Measurements from ENCODE around the gene SLC35G6.

The SLC35G6 gene

DNA sequence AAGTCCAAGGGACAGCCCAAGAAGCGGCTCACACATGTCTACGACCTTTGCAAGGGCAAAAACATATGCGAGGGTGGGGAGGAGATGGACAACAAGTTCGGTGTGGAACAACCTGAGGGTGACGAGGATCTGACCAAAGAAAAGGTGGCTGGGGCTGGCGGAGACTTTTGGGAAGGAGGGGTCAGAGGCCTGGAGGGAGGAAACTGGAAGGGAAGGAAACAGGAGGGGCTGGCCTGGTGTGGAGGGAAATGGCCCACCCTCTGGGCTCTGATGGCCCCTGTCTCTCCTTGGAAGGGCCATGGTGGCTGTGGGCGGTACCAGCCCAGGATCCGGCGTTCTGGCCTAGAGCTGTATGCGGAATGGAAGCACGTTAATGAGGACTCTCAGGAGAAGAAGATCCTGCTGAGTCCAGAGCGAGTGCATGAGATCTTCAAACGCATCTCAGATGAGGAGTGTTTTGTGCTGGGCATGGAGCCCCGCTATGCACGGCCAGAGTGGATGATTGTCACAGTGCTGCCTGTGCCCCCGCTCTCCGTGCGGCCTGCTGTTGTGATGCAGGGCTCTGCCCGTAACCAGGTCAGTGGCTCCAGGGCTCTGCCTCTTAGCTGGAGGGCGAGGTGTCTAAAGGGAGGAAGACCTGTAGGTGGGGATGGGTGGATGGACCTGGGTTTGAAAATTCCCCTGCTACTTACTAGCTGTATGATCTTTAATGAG lies 15.4 kb downstream of the SLC35G6 start:
- ATAC-seq (ENCODE audit: low read depth): no peak
- Mint-ChIP-seq H3K4me1 (peaks cover 17% of the 10 kb centered on the region), H3K36me3 (peaks cover 37% of the 10 kb centered on the region)

DNA sequence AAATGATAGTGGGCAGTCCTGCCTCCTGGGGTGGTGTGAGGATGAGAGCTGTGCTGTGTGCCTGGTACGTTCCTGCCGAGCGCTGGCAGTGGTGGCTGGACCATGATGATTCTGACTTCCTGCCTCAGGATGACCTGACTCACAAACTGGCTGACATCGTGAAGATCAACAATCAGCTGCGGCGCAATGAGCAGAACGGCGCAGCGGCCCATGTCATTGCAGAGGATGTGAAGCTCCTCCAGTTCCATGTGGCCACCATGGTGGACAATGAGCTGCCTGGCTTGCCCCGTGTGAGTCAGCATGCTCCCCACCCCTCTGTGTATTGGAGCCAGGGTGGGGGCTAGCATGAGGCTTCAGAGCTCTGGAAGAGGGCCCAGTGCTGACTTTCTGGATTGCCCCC lies 16.0 kb downstream of the SLC35G6 start:
- Mint-ChIP-seq H3K27ac (peak overlapping the region; percentile 41), H3K4me1 (peaks cover 14% of the 10 kb centered on the region), H3K9me3 (no peaks in the 10 kb centered on the region), H3K4me3 (no peak overlapping the region), H3K27me3 (no peaks in the 10 kb centered on the region), H3K36me3 (peaks cover 38% of the 10 kb centered on the region)
- no peak for ATAC-seq (ENCODE audit: low read depth)
- DNase-seq (ENCODE audit: low spot score in 2 of 2): no peak

More for the DNA sequence above, 15.4 kb downstream of the SLC35G6 start:
- Mint-ChIP-seq H3K27me3 (no peaks in the 10 kb centered on the region), H3K4me3 (no peak overlapping the region), H3K9me3 (no peaks in the 10 kb centered on the region), H3K27ac (no peak overlapping the region)
- no peak for DNase-seq (ENCODE audit: low spot score in 2 of 2)

DNA sequence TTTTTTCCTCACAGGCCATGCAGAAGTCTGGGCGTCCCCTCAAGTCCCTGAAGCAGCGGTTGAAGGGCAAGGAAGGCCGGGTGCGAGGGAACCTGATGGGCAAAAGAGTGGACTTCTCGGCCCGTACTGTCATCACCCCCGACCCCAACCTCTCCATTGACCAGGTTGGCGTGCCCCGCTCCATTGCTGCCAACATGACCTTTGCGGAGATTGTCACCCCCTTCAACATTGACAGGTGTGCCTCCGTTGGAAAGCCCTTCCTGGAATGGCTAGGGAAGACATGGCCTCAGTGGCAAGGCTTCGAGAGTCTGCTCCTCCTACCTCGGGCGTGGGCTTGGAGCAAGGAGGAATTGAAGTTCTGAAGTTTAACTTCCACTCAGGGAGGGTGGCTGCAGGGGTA lies 16.4 kb downstream of the SLC35G6 start:
- DNase-seq (ENCODE audit: low spot score in 2 of 2): no peak
- Mint-ChIP-seq H3K9me3 (no peaks in the 10 kb centered on the region), H3K27ac (peak overlapping the region; percentile 41), H3K27me3 (no peaks in the 10 kb centered on the region), H3K4me3 (no peak overlapping the region), H3K4me1 (peaks cover 14% of the 10 kb centered on the region), H3K36me3 (peaks cover 42% of the 10 kb centered on the region)
- no peak for ATAC-seq (ENCODE audit: low read depth)

DNA sequence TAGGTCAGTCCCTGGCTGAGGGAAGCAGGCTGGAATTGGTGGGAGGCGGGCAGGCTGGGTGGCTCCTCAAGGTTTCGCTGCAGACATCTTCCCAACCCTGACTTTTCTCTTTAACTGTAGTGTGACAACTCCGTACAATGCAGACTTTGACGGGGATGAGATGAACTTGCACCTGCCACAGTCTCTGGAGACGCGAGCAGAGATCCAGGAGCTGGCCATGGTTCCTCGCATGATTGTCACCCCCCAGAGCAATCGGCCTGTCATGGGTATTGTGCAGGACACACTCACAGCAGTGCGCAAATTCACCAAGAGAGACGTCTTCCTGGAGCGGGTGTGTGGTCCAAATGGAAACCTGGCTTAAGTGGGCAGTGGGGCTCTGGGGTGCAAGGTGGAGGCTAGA lies 17.9 kb downstream of the SLC35G6 start:
- Mint-ChIP-seq H3K27me3 (no peaks in the 10 kb centered on the region), H3K9me3 (no peaks in the 10 kb centered on the region), H3K27ac (peak overlapping the region; percentile 31), H3K4me1 (peaks cover under 1% of the 10 kb centered on the region), H3K4me3 (no peak overlapping the region), H3K36me3 (peaks cover 46% of the 10 kb centered on the region)
- DNase-seq (ENCODE audit: low spot score in 2 of 2): no peak
- ATAC-seq (ENCODE audit: low read depth): no peak

DNA sequence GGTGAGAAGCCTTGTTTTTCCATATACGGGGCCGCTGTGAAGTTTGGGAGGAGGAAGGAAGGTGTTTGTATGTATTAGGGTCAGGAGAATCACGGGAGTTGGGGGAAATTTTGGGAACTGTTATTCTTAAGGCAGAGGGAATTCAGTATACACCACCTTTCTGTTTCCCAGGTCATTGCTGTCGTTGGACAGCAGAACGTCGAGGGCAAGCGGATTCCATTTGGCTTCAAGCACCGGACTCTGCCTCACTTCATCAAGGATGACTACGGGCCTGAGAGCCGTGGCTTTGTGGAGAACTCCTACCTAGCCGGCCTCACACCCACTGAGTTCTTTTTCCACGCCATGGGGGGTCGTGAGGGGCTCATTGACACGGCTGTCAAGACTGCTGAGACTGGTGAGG lies 20.5 kb downstream of the SLC35G6 start:
- DNase-seq (ENCODE audit: low spot score in 2 of 2) (no peak), ATAC-seq (ENCODE audit: low read depth) (no peak)
- Mint-ChIP-seq H3K4me1 (no peaks in the 10 kb centered on the region), H3K27me3 (no peaks in the 10 kb centered on the region), H3K36me3 (peaks cover 48% of the 10 kb centered on the region), H3K27ac (no peak overlapping the region), H3K4me3 (no peak overlapping the region), H3K9me3 (no peaks in the 10 kb centered on the region)

DNA sequence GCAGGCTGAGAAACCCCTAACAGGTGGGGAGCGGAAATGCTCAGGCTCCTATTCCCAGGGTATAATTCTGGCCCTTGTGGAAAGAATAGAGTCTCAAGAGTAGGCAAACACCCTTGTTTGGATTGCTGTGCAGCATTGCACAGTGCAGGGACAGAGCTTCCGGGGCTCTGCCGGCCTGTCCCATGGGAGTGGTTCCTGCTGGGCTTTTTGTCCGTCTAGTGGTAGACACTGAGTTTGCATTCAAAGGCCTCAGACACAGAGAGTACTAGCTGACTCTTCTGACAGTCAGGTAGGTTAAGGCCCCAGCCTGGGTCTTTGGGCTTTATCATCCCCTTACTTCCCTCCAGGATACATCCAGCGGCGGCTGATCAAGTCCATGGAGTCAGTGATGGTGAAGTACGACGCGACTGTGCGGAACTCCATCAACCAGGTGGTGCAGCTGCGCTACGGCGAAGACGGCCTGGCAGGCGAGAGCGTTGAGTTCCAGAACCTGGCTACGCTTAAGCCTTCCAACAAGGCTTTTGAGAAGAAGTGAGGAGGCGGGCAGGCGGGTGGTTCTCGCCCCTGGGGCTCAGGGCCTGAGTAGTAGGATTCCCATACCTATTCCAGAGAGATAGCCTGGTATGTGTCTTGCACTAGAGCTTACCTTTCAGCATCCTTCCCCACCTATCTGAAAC lies 21.1 kb downstream of the SLC35G6 start:
- no peaks in the 10 kb centered on the region for H3K9me3 Mint-ChIP-seq
- DNase-seq (ENCODE audit: low spot score in 2 of 2): no peak
- no peak for ATAC-seq (ENCODE audit: low read depth)
- no peaks in the 10 kb centered on the region for H3K27me3 Mint-ChIP-seq
- no peak overlapping the region for H3K4me3 Mint-ChIP-seq
- no peaks in the 10 kb centered on the region for H3K4me1 Mint-ChIP-seq
- peaks cover 44% of the 10 kb centered on the region for H3K36me3 Mint-ChIP-seq
- H3K27ac Mint-ChIP-seq: no peak overlapping the region

DNA sequence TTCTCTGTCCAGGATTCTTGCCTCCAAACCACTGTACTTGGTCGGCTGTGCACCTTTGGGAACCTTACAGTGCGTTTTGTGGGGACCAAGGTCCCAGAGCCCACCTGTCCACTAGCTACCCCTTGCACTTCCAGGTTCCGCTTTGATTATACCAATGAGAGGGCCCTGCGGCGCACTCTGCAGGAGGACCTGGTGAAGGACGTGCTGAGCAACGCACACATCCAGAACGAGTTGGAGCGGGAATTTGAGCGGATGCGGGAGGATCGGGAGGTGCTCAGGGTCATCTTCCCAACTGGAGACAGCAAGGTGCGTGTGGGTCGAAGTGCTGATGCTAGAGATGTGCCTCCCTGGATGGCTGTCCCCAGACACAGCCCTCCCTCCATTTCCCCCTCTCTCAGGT lies 21.7 kb downstream of the SLC35G6 start:
- DNase-seq (ENCODE audit: low spot score in 2 of 2) (no peak), ATAC-seq (ENCODE audit: low read depth) (no peak)
- Mint-ChIP-seq H3K4me3 (no peak overlapping the region), H3K36me3 (peaks cover 44% of the 10 kb centered on the region), H3K4me1 (no peaks in the 10 kb centered on the region), H3K9me3 (no peaks in the 10 kb centered on the region), H3K27ac (no peak overlapping the region), H3K27me3 (no peaks in the 10 kb centered on the region)

DNA sequence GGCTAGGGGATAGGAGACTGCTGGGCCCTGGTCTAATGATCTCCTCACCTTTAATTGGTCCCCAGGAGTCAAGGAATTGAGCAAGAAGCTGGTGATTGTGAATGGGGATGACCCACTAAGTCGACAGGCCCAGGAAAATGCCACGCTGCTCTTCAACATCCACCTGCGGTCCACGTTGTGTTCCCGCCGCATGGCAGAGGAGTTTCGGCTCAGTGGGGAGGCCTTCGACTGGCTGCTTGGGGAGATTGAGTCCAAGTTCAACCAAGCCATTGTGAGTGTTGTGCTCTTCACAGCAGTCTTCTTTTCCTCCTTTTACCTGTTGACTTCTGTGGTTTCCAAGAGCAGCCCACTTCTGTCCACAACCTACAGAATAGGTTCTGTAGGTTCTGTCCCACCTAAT lies 22.3 kb downstream of the SLC35G6 start:
- no peaks in the 10 kb centered on the region for H3K4me1 Mint-ChIP-seq

DNA sequence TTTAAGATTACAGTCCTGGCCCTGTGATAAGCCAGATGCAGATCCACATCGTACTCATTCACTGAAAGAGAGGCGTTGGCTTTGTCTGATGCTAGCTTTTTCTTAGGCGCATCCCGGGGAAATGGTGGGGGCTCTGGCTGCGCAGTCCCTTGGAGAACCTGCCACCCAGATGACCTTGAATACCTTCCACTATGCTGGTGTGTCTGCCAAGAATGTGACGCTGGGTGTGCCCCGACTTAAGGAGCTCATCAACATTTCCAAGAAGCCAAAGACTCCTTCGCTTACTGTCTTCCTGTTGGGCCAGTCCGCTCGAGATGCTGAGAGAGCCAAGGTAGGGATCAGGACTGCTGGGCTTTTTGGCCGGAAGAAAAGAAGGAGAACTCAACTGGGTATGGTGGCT lies 26.9 kb downstream of the SLC35G6 start:
- H3K27ac Mint-ChIP-seq: no peak overlapping the region
- ATAC-seq (ENCODE audit: low read depth): no peak
- H3K9me3 Mint-ChIP-seq: no peaks in the 10 kb centered on the region
- no peak for DNase-seq (ENCODE audit: low spot score in 2 of 2)
- peaks cover 49% of the 10 kb centered on the region for H3K36me3 Mint-ChIP-seq
- no peaks in the 10 kb centered on the region for H3K27me3 Mint-ChIP-seq
- no peaks in the 10 kb centered on the region for H3K4me1 Mint-ChIP-seq
- H3K4me3 Mint-ChIP-seq: no peak overlapping the region

More for the DNA sequence above, 22.3 kb downstream of the SLC35G6 start:
- DNase-seq (ENCODE audit: low spot score in 2 of 2) (no peak), ATAC-seq (ENCODE audit: low read depth) (no peak)
- peaks cover 48% of the 10 kb centered on the region for H3K36me3 Mint-ChIP-seq
- H3K4me3 Mint-ChIP-seq: no peak overlapping the region
- H3K27ac Mint-ChIP-seq: no peak overlapping the region
- H3K27me3 Mint-ChIP-seq: no peaks in the 10 kb centered on the region
- H3K9me3 Mint-ChIP-seq: no peaks in the 10 kb centered on the region

DNA sequence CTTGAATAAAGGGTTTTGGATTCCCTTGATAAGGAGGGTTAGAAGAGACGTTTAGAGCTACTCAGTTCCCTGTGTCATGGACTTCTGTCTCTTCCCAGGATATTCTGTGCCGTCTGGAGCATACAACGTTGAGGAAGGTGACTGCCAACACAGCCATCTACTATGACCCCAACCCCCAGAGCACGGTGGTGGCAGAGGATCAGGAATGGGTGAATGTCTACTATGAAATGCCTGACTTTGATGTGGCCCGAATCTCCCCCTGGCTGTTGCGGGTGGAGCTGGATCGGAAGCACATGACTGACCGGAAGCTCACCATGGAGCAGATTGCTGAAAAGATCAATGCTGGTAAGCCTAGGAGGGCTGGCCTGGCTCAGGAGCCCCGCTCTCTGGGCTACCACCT lies 27.6 kb downstream of the SLC35G6 start:
- Mint-ChIP-seq H3K27ac (no peak overlapping the region), H3K4me3 (no peak overlapping the region), H3K36me3 (peaks cover 49% of the 10 kb centered on the region), H3K9me3 (no peaks in the 10 kb centered on the region), H3K4me1 (no peaks in the 10 kb centered on the region), H3K27me3 (no peaks in the 10 kb centered on the region)
- ATAC-seq (ENCODE audit: low read depth) (no peak), DNase-seq (ENCODE audit: low spot score in 2 of 2) (no peak)

DNA sequence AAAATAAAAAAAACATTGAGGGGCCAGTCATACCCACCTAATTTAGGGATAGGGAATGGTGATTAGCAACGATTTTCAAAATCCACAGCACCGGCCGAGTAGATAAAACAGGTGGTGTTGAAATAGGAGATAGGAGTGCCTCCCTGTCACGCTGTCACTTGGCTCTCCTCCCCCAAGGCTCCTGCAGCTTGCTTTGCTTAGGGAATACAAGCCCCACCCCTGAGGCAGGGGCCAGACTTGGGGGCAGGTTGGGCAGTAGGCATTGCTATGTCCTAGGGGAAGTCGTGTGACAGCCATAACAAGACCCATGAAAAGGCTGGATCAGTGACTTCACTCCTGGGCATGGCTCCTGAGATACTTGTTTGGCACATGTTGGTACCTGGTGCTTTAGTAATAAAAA lies 28.7 kb downstream of the SLC35G6 start:
- no peak overlapping the region for H3K4me3 Mint-ChIP-seq
- H3K27me3 Mint-ChIP-seq: no peaks in the 10 kb centered on the region
- no peak overlapping the region for H3K27ac Mint-ChIP-seq
- H3K4me1 Mint-ChIP-seq: no peaks in the 10 kb centered on the region
- H3K9me3 Mint-ChIP-seq: no peaks in the 10 kb centered on the region
- no peak for DNase-seq (ENCODE audit: low spot score in 2 of 2)
- no peak for ATAC-seq (ENCODE audit: low read depth)
- H3K36me3 Mint-ChIP-seq: peaks cover 46% of the 10 kb centered on the region

DNA sequence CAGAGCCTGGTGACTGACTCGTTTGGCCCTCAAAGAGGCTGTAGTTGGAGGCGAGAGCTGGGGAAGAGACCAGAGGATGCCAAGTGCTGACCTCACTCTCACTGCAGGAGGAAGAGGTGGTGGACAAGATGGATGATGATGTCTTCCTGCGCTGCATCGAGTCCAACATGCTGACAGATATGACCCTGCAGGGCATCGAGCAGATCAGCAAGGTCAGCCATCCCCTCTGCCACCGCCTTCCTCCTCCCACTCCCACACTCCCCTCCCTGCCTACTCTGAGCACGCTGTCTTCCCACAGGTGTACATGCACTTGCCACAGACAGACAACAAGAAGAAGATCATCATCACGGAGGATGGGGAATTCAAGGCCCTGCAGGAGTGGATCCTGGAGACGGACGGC lies 29.9 kb downstream of the SLC35G6 start:
- no peaks in the 10 kb centered on the region for H3K27me3 Mint-ChIP-seq
- no peak for DNase-seq (ENCODE audit: low spot score in 2 of 2)
- H3K4me1 Mint-ChIP-seq: no peaks in the 10 kb centered on the region
- H3K9me3 Mint-ChIP-seq: no peaks in the 10 kb centered on the region
- no peak for ATAC-seq (ENCODE audit: low read depth)
- H3K4me3 Mint-ChIP-seq: no peak overlapping the region
- peak overlapping the region; percentile 79 for H3K27ac Mint-ChIP-seq
- H3K36me3 Mint-ChIP-seq: peaks cover 44% of the 10 kb centered on the region

DNA sequence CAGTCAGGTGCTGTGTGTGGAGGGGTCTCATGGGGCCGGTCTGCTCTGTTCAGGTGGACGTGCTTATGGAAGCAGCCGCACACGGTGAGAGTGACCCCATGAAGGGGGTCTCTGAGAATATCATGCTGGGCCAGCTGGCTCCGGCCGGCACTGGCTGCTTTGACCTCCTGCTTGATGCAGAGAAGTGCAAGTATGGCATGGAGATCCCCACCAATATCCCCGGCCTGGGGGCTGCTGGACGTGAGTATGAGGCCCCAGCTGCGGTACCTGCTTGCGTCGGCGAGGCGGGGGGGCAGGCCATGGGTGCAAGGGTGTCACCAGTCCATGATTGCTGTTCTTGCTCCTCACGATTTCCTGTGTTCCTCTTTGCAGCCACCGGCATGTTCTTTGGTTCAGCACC lies 30.9 kb downstream of the SLC35G6 start:
- no peak overlapping the region for H3K4me3 Mint-ChIP-seq
- no peak overlapping the region for H3K27ac Mint-ChIP-seq
- H3K9me3 Mint-ChIP-seq: no peaks in the 10 kb centered on the region
- no peaks in the 10 kb centered on the region for H3K27me3 Mint-ChIP-seq
- DNase-seq (ENCODE audit: low spot score in 2 of 2): no peak
- peaks cover 38% of the 10 kb centered on the region for H3K36me3 Mint-ChIP-seq
- H3K4me1 Mint-ChIP-seq: no peaks in the 10 kb centered on the region
- no peak for ATAC-seq (ENCODE audit: low read depth)

DNA sequence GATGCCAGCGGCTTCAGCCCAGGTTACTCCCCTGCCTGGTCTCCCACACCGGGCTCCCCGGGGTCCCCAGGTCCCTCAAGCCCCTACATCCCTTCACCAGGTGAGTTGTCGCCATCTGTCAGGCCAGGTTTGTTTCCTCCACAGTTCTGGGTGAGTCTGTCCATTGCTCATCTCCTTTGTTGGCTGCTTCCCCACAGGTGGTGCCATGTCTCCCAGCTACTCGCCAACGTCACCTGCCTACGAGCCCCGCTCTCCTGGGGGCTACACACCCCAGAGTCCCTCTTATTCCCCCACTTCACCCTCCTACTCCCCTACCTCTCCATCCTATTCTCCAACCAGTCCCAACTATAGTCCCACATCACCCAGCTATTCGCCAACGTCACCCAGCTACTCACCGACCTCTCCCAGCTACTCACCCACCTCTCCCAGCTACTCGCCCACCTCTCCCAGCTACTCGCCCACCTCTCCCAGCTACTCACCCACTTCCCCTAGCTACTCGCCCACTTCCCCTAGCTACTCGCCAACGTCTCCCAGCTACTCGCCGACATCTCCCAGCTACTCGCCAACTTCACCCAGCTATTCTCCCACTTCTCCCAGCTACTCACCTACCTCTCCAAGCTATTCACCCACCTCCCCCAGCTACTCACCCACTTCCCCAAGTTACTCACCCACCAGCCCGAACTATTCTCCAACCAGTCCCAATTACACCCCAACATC lies 31.7 kb downstream of the SLC35G6 start:
- Mint-ChIP-seq H3K4me1 (no peaks in the 10 kb centered on the region), H3K9me3 (no peaks in the 10 kb centered on the region), H3K36me3 (peaks cover 38% of the 10 kb centered on the region), H3K27me3 (no peaks in the 10 kb centered on the region), H3K27ac (peak overlapping the region; percentile 64), H3K4me3 (no peak overlapping the region)
- DNase-seq (ENCODE audit: low spot score in 2 of 2): no peak
- ATAC-seq (ENCODE audit: low read depth): no peak

Data from memory B cell (primary cell).